Measurements from ENCODE around the gene TMEM182. TPM values are rescaled to one million over a fixed set of nuclear protein-coding genes. Genes with fewer than 3 reads are reported as not detected.

TMEM182 gene
- total RNA-seq, 1 experiment from 2014 or later, result 4.3 TPM

DNA sequence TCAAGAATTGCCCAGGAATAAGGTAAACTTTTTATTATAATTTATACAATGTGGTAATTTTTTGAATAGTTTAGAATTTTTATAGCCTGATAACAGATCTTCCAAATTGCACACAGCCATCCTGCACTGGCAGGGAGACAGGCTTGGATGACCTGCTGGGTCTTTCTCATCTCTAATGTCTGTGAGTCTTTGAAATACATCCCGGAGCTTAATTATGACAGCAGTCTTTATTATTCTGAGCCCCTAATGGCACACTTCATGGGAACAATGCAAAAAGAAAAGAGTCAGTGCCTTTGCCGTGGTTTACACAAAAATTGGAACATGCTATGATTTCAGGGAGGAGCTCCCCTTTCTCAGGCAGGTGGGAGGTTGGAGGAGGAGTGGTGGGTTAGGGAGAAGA is 71.0 kb downstream of the TMEM182 start:
- Mint-ChIP-seq H3K9me3 (peaks cover 10% of the 10 kb centered on the region), H3K4me3 (no peak overlapping the region), H3K36me3 (no peaks in the 10 kb centered on the region), H3K27me3 (ENCODE audit: low read depth) (no peaks in the 10 kb centered on the region), H3K4me1 (no peaks in the 10 kb centered on the region), H3K27ac (no peak overlapping the region)
- DNase-seq (ENCODE audit: low spot score) (no peak), ATAC-seq (no peak)
- CTCF ChIA-PET, result no interaction called here
- POLR2A ChIA-PET, result no interaction called here
- TF ChIP-seq, protein P1, sequence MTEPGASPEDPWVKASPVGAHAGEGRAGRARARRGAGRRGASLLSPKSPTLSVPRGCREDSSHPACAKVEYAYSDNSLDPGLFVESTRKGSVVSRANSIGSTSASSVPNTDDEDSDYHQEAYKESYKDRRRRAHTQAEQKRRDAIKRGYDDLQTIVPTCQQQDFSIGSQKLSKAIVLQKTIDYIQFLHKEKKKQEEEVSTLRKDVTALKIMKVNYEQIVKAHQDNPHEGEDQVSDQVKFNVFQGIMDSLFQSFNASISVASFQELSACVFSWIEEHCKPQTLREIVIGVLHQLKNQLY (CRISPR knock-in tag; IDR thresholded peaks at IDR 0.05), result no peak
- TF ChIP-seq GTF2I (CRISPR knock-in tag; conservative IDR thresholded peaks at IDR 0.05) (no peak), GRHL2 (CRISPR knock-in tag; IDR thresholded peaks at IDR 0.05; ENCODE audit: insufficient replicate concordance, severe bottlenecking) (no peak), OVOL2 (CRISPR knock-in tag; IDR thresholded peaks at IDR 0.05; ENCODE audit: borderline replicate concordance) (no peak), ATF1 (CRISPR knock-in tag; IDR thresholded peaks at IDR 0.05) (no peak), MXD4 (CRISPR knock-in tag; IDR thresholded peaks at IDR 0.05; ENCODE audit: borderline replicate concordance) (no peak)
- TF ChIP-seq, protein P2, sequence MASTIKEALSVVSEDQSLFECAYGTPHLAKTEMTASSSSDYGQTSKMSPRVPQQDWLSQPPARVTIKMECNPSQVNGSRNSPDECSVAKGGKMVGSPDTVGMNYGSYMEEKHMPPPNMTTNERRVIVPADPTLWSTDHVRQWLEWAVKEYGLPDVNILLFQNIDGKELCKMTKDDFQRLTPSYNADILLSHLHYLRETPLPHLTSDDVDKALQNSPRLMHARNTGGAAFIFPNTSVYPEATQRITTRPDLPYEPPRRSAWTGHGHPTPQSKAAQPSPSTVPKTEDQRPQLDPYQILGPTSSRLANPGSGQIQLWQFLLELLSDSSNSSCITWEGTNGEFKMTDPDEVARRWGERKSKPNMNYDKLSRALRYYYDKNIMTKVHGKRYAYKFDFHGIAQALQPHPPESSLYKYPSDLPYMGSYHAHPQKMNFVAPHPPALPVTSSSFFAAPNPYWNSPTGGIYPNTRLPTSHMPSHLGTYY (CRISPR knock-in tag; IDR thresholded peaks at IDR 0.05), result no peak
- TF ChIP-seq, protein P3, sequence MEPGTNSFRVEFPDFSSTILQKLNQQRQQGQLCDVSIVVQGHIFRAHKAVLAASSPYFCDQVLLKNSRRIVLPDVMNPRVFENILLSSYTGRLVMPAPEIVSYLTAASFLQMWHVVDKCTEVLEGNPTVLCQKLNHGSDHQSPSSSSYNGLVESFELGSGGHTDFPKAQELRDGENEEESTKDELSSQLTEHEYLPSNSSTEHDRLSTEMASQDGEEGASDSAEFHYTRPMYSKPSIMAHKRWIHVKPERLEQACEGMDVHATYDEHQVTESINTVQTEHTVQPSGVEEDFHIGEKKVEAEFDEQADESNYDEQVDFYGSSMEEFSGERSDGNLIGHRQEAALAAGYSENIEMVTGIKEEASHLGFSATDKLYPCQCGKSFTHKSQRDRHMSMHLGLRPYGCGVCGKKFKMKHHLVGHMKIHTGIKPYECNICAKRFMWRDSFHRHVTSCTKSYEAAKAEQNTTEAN (CRISPR knock-in tag; IDR thresholded peaks at IDR 0.05), result no peak

DNA sequence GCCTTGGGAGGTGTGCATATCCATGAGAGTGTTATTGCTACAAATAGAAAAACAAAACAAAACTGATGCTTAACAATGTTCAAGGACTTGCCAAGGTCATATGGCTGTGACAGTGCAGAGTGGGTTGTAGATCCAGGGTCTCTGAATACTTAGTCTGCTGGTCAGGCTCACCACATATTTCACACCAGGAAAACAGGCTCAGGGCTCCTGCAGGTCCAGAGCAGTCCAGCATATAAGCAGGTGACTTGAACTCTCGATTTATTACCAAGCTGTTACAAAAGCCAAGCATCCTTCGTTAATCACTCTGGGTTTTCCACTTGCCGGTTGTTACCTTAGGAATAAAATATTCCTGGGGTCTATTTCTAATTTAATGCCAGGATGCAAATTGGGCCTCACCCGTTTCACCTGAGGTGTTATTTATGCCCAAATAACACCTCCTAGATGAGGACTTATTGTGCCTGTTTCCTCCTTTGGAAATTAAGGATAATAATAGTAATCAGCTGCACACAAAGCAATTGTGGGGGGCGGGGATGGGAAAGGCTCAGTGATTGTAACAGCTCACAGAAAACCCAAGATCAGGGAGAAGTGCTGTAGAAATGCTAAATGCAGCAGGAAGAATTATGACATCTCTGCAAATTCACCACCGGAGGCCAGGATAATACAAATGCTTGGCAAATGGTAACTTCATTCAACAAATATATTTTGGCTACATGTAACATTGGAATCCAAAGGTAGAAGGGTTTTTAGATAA is 72.9 kb downstream of the TMEM182 start:
- H3K4me3 Mint-ChIP-seq, result no peak overlapping the region
- ChIA-PET POLR2A (no interaction called here), CTCF (no interaction called here)
- no peaks in the 10 kb centered on the region for H3K27me3 Mint-ChIP-seq (ENCODE audit: low read depth)
- TF ChIP-seq SMAD3 (CRISPR knock-in tag; IDR thresholded peaks at IDR 0.05; ENCODE audit: borderline replicate concordance) (no peak), ZNF138 (CRISPR knock-in tag; conservative IDR thresholded peaks at IDR 0.05) (no peak), TEAD1 (CRISPR knock-in tag; IDR thresholded peaks at IDR 0.05) (no peak), FOXJ3 (CRISPR knock-in tag; IDR thresholded peaks at IDR 0.05; ENCODE audit: borderline replicate concordance) (no peak), PRDM15 (CRISPR knock-in tag; IDR thresholded peaks at IDR 0.05) (no peak)
- TF ChIP-seq, protein P3 (CRISPR knock-in tag; IDR thresholded peaks at IDR 0.05), result no peak
- no peaks in the 10 kb centered on the region for H3K36me3 Mint-ChIP-seq
- ATAC-seq (no peak), DNase-seq (ENCODE audit: low spot score) (no peak)
- peaks cover 10% of the 10 kb centered on the region for H3K9me3 Mint-ChIP-seq
- H3K27ac Mint-ChIP-seq, result no peak overlapping the region
- peaks cover 2% of the 10 kb centered on the region; the same call in 1 of the 2 replicates for H3K4me1 Mint-ChIP-seq
